Fibroblast of lung (primary cell): Measurements from ENCODE around the gene KLHL5. TPM values are rescaled to one million over a fixed set of nuclear protein-coding genes. Genes with fewer than 3 reads are reported as not detected.

ENCODE experiments used
- DNase-seq, 2 donors: peaks; one replicate each; pipeline versions ENCODE4 v3.0.0 to v3.0.0-alpha.2; 2010; ENCODE audit warnings: low read depth in 2 of 2
- H2AFZ ChIP-seq: 2 replicates; pipeline ENCODE4 v1.5.1; 2012; ENCODE audit warnings: low read length, control low read depth, inconsistent platforms
- H3K27ac ChIP-seq: 2 replicates; pipeline ENCODE4 v1.5.1; 2011; ENCODE audit warnings: low read length, control low read depth; ENCODE audit not compliant: insufficient read depth
- H3K27me3 ChIP-seq: 2 replicates; pipeline ENCODE4 v1.5.1; 2011; ENCODE audit warnings: mild to moderate bottlenecking, low read length; ENCODE audit not compliant: control insufficient read depth, insufficient read depth
- H3K36me3 ChIP-seq: 2 replicates; pipeline ENCODE4 v1.5.1; 2011; ENCODE audit warnings: low read length; ENCODE audit not compliant: control insufficient read depth, insufficient read depth
- H3K4me1 ChIP-seq: 2 replicates; pipeline ENCODE4 v1.5.1; 2011; ENCODE audit warnings: low read length; ENCODE audit not compliant: control insufficient read depth, insufficient read depth; ENCODE audit errors: extremely low read depth
- H3K4me2 ChIP-seq: 2 replicates; pipeline ENCODE4 v1.5.1; 2011; ENCODE audit warnings: low read length, control low read depth; ENCODE audit not compliant: insufficient read depth; ENCODE audit errors: extremely low read depth
- H3K4me3 ChIP-seq, 4 experiments: fragments of 200-600 bp in 1 of 4; sonication (generic) in 1 of 4; replicated peaks in 1 of 4; 2 replicates each; pipeline ENCODE4 v1.5.1; 2011 to 2016; ENCODE audit warnings: low read length in 4 of 4, low read depth in 3 of 4, mild to moderate bottlenecking in 3 of 4, control low read depth in 2 of 4, inconsistent platforms in 1 of 4, mixed read lengths in 1 of 4; ENCODE audit not compliant: insufficient read depth in 1 of 4; ENCODE audit errors: control extremely low read depth in 1 of 4
- H3K79me2 ChIP-seq: 2 replicates; pipeline ENCODE4 v1.5.1; 2012; ENCODE audit warnings: mild to moderate bottlenecking, low read length, inconsistent platforms; ENCODE audit not compliant: control insufficient read depth, insufficient read depth
- H3K9ac ChIP-seq: 2 replicates; pipeline ENCODE4 v1.5.1; 2011; ENCODE audit warnings: mild to moderate bottlenecking, low read length, control low read depth; ENCODE audit not compliant: insufficient read depth
- H3K9me3 ChIP-seq: 2 replicates; pipeline ENCODE4 v1.5.1; 2012; ENCODE audit warnings: low read depth, low read length; ENCODE audit not compliant: control insufficient read depth, insufficient read depth
- H4K20me1 ChIP-seq: 2 replicates; pipeline ENCODE4 v1.5.1; 2011; ENCODE audit warnings: low read length; ENCODE audit not compliant: control insufficient read depth, insufficient read depth; ENCODE audit errors: extremely low read depth
- EZH2 ChIP-seq: IDR thresholded peaks from 2 replicates; pipeline ENCODE4 v1.5.1; 2012; ENCODE audit warnings: low read length, control low read depth, mild to moderate bottlenecking; ENCODE audit errors: missing control alignments
- polyA plus RNA-seq, 2 donors: library from polyadenylated mRNA; depleted of rRNA in 1 of 2; stranded (reverse) in 1 of 2; unstranded in 1 of 2; fragments of >200 nt; gene quantifications; 2 replicates each; pipeline ENCODE4 v1.2.1, GENCODE V29; 2011 to 2012; ENCODE audit warnings: missing spikeins in 1 of 2
- total RNA-seq: library from RNA; depleted of rRNA; stranded (reverse); fragments of >200 nt; gene quantifications from 2 replicates; pipeline ENCODE4 v1.2.1, GENCODE V29; 2014
- TF ChIP-seq, protein P1 (sequence below), 2 donors: IDR thresholded peaks in 1 of 2; conservative IDR thresholded peaks in 1 of 2; 1 replicate in 1 of 2; 2 replicates in 1 of 2; pipeline ENCODE4 v1.5.1; 2011 to 2012; ENCODE audit warnings: low read length in 2 of 2, control low read depth in 1 of 2, inconsistent platforms in 1 of 2, low read depth in 1 of 2, mild to moderate bottlenecking in 1 of 2

The KLHL5 gene
- total and polyA plus RNA-seq, 2 donors (not counting 1 experiment from before 2014, with no cell fraction given): 88.3 to 120 TPM

DNA sequence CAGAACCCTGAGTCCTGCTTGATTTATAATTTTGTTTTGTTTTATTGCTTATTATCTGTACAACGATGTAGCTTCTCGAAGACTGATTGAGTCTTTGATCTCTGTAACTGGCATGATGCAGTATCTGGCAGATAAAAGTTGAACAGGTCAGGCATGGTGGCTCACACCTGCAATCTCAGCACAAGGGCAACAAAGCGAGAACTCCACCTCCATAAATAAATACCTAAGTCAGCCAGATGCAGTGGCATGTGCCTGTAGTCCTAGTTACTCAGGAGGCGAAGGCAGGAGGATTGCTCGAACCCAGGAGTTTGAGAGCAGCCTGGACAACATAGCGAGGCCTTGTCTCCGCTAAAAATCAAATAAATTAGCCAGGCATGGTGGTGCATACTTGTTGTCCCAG lies 104.6 kb downstream of the KLHL5 start:
- no peaks in the 10 kb centered on the region for H3K27me3 ChIP-seq
- H3K4me1 ChIP-seq: no peaks in the 10 kb centered on the region
- no peak overlapping the region for H3K4me2 ChIP-seq
- H3K79me2 ChIP-seq: no peaks in the 10 kb centered on the region
- H4K20me1 ChIP-seq: no peaks in the 10 kb centered on the region
- no peak overlapping the region for H2AFZ ChIP-seq
- TF ChIP-seq, protein P1, sequence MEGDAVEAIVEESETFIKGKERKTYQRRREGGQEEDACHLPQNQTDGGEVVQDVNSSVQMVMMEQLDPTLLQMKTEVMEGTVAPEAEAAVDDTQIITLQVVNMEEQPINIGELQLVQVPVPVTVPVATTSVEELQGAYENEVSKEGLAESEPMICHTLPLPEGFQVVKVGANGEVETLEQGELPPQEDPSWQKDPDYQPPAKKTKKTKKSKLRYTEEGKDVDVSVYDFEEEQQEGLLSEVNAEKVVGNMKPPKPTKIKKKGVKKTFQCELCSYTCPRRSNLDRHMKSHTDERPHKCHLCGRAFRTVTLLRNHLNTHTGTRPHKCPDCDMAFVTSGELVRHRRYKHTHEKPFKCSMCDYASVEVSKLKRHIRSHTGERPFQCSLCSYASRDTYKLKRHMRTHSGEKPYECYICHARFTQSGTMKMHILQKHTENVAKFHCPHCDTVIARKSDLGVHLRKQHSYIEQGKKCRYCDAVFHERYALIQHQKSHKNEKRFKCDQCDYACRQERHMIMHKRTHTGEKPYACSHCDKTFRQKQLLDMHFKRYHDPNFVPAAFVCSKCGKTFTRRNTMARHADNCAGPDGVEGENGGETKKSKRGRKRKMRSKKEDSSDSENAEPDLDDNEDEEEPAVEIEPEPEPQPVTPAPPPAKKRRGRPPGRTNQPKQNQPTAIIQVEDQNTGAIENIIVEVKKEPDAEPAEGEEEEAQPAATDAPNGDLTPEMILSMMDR (conservative IDR thresholded peaks at IDR 0.05 in 1 of 2, IDR thresholded peaks at IDR 0.05 in 1 of 2; ENCODE audit: low read depth in 1 of 2, low read length in 2 of 2): no peak
- no peak for TF ChIP-seq EZH2
- no peaks in the 10 kb centered on the region for H3K9me3 ChIP-seq
- DNase-seq: no peak
- no peaks in the 10 kb centered on the region for H3K36me3 ChIP-seq
- no peak overlapping the region for H3K27ac ChIP-seq
- H3K4me3 ChIP-seq: no peak overlapping the region
- no peak overlapping the region for H3K9ac ChIP-seq

DNA sequence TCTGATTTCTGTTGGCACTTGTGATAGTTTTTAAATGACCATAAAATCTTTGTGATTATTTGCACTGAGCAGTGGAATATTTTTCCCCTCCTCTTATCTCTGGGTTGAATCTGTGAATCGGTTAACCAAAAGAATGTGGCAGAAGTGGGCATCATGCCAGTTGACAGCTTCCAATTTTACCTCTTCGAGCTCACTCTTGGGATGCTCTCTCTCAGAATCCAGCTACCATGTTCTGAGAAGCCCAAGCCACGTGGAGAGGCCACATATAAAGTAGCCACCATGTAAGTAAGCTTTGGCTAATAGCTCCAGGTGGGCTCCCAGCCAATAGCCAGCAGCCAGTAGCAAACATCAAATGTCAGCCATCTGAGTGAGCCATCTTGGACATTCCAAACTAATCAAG lies 107.4 kb downstream of the KLHL5 start:
- TF ChIP-seq, protein P1 (conservative IDR thresholded peaks at IDR 0.05 in 1 of 2, IDR thresholded peaks at IDR 0.05 in 1 of 2; ENCODE audit: low read depth in 1 of 2, low read length in 2 of 2): no peak
- no peak for TF ChIP-seq EZH2
- Histone ChIP-seq H3K27me3 (no peaks in the 10 kb centered on the region), H3K9ac (no peak overlapping the region), H3K36me3 (no peaks in the 10 kb centered on the region), H3K4me1 (no peaks in the 10 kb centered on the region), H3K4me3 (no peak overlapping the region), H3K9me3 (no peaks in the 10 kb centered on the region), H3K27ac (no peak overlapping the region), H3K79me2 (no peaks in the 10 kb centered on the region), H2AFZ (no peak overlapping the region), H3K4me2 (no peak overlapping the region), H4K20me1 (no peaks in the 10 kb centered on the region)
- peak in 1 of 2 donors; percentile 36 for DNase-seq

DNA sequence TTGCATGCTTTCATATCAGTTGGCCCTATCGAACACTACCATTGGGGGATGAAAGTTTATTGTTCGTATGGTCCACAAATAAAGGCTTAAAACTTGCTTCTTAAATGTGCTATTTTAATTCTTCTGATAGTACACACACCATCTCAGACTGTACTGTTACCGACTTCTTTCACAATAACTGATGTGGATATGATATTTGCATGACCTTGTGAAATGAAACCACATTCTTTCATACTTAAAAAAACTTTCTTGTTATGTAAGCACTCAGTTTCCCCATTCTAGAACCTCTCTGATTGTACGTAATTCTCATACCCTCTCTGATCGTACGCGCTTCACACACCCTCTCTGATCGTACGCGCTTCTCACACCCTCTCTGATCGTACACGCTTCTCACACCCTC lies 108.3 kb downstream of the KLHL5 start:
- Histone ChIP-seq H3K4me2 (no peak overlapping the region), H3K79me2 (no peaks in the 10 kb centered on the region), H3K4me1 (no peaks in the 10 kb centered on the region), H3K9ac (no peak overlapping the region), H3K9me3 (no peaks in the 10 kb centered on the region), H2AFZ (no peak overlapping the region), H3K27me3 (no peaks in the 10 kb centered on the region), H3K4me3 (no peak overlapping the region), H4K20me1 (no peaks in the 10 kb centered on the region), H3K36me3 (no peaks in the 10 kb centered on the region), H3K27ac (no peak overlapping the region)
- DNase-seq: no peak
- no peak for TF ChIP-seq EZH2
- TF ChIP-seq, protein P1 (conservative IDR thresholded peaks at IDR 0.05 in 1 of 2, IDR thresholded peaks at IDR 0.05 in 1 of 2; ENCODE audit: low read depth in 1 of 2, low read length in 2 of 2): no peak

Other genes with a start within 250 kb of the KLHL5 start
- gene TLR6, start 205.4 kb upstream of the KLHL5 start, total RNA-seq: 1.0 and 2.3 TPM in 2 replicates
- gene TLR6, start 205.4 kb upstream of the KLHL5 start, polyA plus RNA-seq: 1.9 and 2.3 TPM in 2 replicates
- gene FAM114A1, start 194.4 kb upstream of the KLHL5 start, total RNA-seq: 270 and 296 TPM in 2 replicates
- gene FAM114A1, start 194.4 kb upstream of the KLHL5 start, polyA plus RNA-seq: 272 and 402 TPM in 2 replicates
- 0.17 and 0.26 TPM in 2 replicates for gene TMEM156, start 29.8 kb upstream of the KLHL5 start, total RNA-seq
- gene TMEM156, start 29.8 kb upstream of the KLHL5 start, polyA plus RNA-seq: 0.05 and 0.06 TPM in 2 replicates
- gene WDR19, start 120.3 kb downstream of the KLHL5 start, total RNA-seq: 34.8 and 37.0 TPM in 2 replicates
- 23.5 and 36.0 TPM in 2 replicates for gene WDR19, start 120.3 kb downstream of the KLHL5 start, polyA plus RNA-seq